HG03521 (cell line): ENCODE results near the gene PARP4.
"Not testable (repeated sequence)": the region's sequence is repeated elsewhere in the genome, so short reads cannot be mapped to it uniquely, and the experiment has no call there.

Experiments
- ATAC-seq: cut with Tn5 transposase; IDR thresholded peaks from one replicate; pipeline ENCODE4 v1.9.1; 2021; ENCODE audit warnings: mild to moderate bottlenecking, moderate library complexity; ENCODE audit not compliant: unreplicated experiment

PARP4 gene

GRCh38 chr13:24380227-24380626 is 132.4 kb downstream of the PARP4 start:
- not testable (repeated sequence) for ATAC-seq

- ATAC-seq, result not testable (repeated sequence)
Measured at GRCh38 chr13:24371273-24371672, 141.3 kb downstream of the PARP4 start.
